Common myeloid progenitor, CD34-positive (primary cell): Measurements from ENCODE around the gene RNF32. TPM values are rescaled to one million over a fixed set of nuclear protein-coding genes. Genes with fewer than 3 reads are reported as not detected.

Experiments used
- CTCF ChIA-PET: fragments of 350-600 bp; sonication (Branson Sonifier 250); formaldehyde crosslinking; loops from one replicate; lab custom pipeline; 2021; ENCODE audit warnings: antibody characterized with exemption; lab: Charles Lee
- POLR2A ChIA-PET: fragments of 350-600 bp; sonication (Branson Sonifier 250); formaldehyde crosslinking; loops from one replicate; lab custom pipeline; 2021; ENCODE audit warnings: antibody characterized with exemption; lab: Charles Lee
- DNase-seq, 3 donors: peaks; one replicate each; pipeline versions ENCODE4 v3.0.0 to v3.0.0-alpha.2; 2013
- H3K27ac ChIP-seq, 2 experiments: 1 replicate in 1 of 2; 2 replicates in 1 of 2; pipeline ENCODE4 v1.7.0; 2013; ENCODE audit warnings: inconsistent platforms in 2 of 2, low read length in 2 of 2, mild to moderate bottlenecking in 2 of 2, low read depth in 1 of 2, moderate library complexity in 1 of 2; ENCODE audit not compliant: severe bottlenecking in 2 of 2, insufficient read depth in 1 of 2, poor library complexity in 1 of 2
- H3K27me3 ChIP-seq, 5 experiments: replicated peaks in 2 of 5; 1 replicate in 3 of 5; 2 replicates in 2 of 5; pipeline versions ENCODE4 v1.6.1 to v1.7.0; 2013; ENCODE audit warnings: low read length in 4 of 5, mild to moderate bottlenecking in 2 of 5, moderate library complexity in 2 of 5, inconsistent platforms in 1 of 5; ENCODE audit not compliant: insufficient read depth in 5 of 5, control insufficient read depth in 4 of 5
- H3K36me3 ChIP-seq, 4 experiments: 1 replicate in 2 of 4; 2 replicates in 2 of 4; pipeline versions ENCODE4 v1.6.1 to v1.7.0; 2013; ENCODE audit warnings: low read length in 3 of 4, control low read depth in 1 of 4, mild to moderate bottlenecking in 1 of 4; ENCODE audit not compliant: control insufficient read depth in 4 of 4, insufficient read depth in 4 of 4
- H3K4me1 ChIP-seq, 4 experiments: 1 replicate in 3 of 4; 2 replicates in 1 of 4; pipeline versions ENCODE4 v1.6.1 to v1.7.1; 2013; ENCODE audit warnings: low read length in 3 of 4, mild to moderate bottlenecking in 3 of 4, control low read depth in 1 of 4, inconsistent platforms in 1 of 4, moderate library complexity in 1 of 4; ENCODE audit not compliant: control insufficient read depth in 4 of 4, insufficient read depth in 4 of 4; ENCODE audit errors: control extremely low read depth in 1 of 4
- H3K4me3 ChIP-seq, 7 experiments: 1 replicate in 4 of 7; 2 replicates in 3 of 7; pipeline versions ENCODE4 v1.5.1 to v1.7.0; 2013; ENCODE audit warnings: mild to moderate bottlenecking in 7 of 7, low read length in 6 of 7, moderate library complexity in 6 of 7, inconsistent platforms in 2 of 7, low read depth in 2 of 7, control low read depth in 1 of 7; ENCODE audit not compliant: insufficient read depth in 4 of 7, control insufficient read depth in 1 of 7; ENCODE audit errors: extremely low read depth in 1 of 7
- H3K9me3 ChIP-seq, 5 experiments: 1 replicate in 4 of 5; 2 replicates in 1 of 5; pipeline versions ENCODE4 v1.6.1 to v1.7.1; 2013; ENCODE audit warnings: low read length in 4 of 5, mild to moderate bottlenecking in 2 of 5, inconsistent platforms in 1 of 5, low read depth in 1 of 5, moderate library complexity in 1 of 5; ENCODE audit not compliant: control insufficient read depth in 4 of 5, insufficient read depth in 2 of 5; ENCODE audit errors: control extremely low read depth in 1 of 5
- WGBS: methylation state at CpG from one replicate; pipeline ENCODE4 v1.1.5; 2013; ENCODE audit not compliant: insufficient coverage; 5-methylcytosine and 5-hydroxymethylcytosine counted together
- polyA plus RNA-seq: library from polyadenylated mRNA; unstranded; fragments of 120-200 nt; gene quantifications from one replicate; pipeline ENCODE4 v1.2.1, GENCODE V29; 2013

The RNF32 gene
- 2.6 TPM for polyA plus RNA-seq

GRCh38 chr7:156640257-156640948 lies at the start of gene RNF32:
Gene RNF32, plus strand, starts transcription at chr7:156640774. Its CDS starts 3,104 bp downstream, at chr7:156643878.
- DNase-seq = peak; percentile 89 to 93 (median 91)
- H3K4me3 ChIP-seq = peak within 1 kb of the TSS; percentile 42 to 87 (median 77)
- H3K36me3 ChIP-seq = no peaks in the 10 kb centered on the region
- CTCF ChIA-PET = interaction anchor here (0.9 to 1.4 kb wide), 2 partner anchors 8 to 10 kb away, joined by 3 to 4 read pairs; no protein-coding TSS in a partner anchor
- peaks cover 0 to 31% (median 4%) of the 10 kb centered on the region in 5 experiments for H3K27me3 ChIP-seq
- WGBS = 1% methylated on average over 79 of the region's 85 CpGs
- peak within 1 kb of the TSS; percentile 54 to 77 for H3K27ac ChIP-seq
- POLR2A ChIA-PET = no interaction called here
- H3K9me3 ChIP-seq = peaks cover 0 to 15% (median 9%) of the 10 kb centered on the region in 5 experiments
- peaks cover 5 to 20% (median 15%) of the 10 kb centered on the region in 4 experiments for H3K4me1 ChIP-seq

- Histone ChIP-seq H3K27ac (no peak overlapping the region), H3K4me3 (no peak overlapping the region), H3K36me3 (no peaks in the 10 kb centered on the region), H3K9me3 (peaks cover 0 to 15% (median 6%) of the 10 kb centered on the region in 5 experiments), H3K4me1 (no peaks in the 10 kb centered on the region), H3K27me3 (peaks cover 0 to 2% (median 0%) of the 10 kb centered on the region in 5 experiments)
- WGBS = 97% methylated on average over 3 of the region's 4 CpGs
- DNase-seq = no peak
- ChIA-PET POLR2A (no interaction called here), CTCF (no interaction called here)
Observed at GRCh38 chr7:156592155-156592884, 48.3 kb upstream of the RNF32 start.

- H3K9me3 ChIP-seq = peaks cover 0 to 15% (median 6%) of the 10 kb centered on the region in 5 experiments
- ChIA-PET POLR2A (interaction anchor here (0.6 kb wide), 1 partner anchor 8 kb away, joined by 3 read pairs; no protein-coding TSS in a partner anchor), CTCF (no interaction called here)
- H3K36me3 ChIP-seq = no peaks in the 10 kb centered on the region
- WGBS = no CpG with 5 or more reads among the region's 6 CpGs
- H3K27ac ChIP-seq = no peak overlapping the region
- no peaks in the 10 kb centered on the region for H3K4me1 ChIP-seq
- peaks cover 0 to 2% (median 0%) of the 10 kb centered on the region in 5 experiments for H3K27me3 ChIP-seq
- H3K4me3 ChIP-seq = no peak overlapping the region
- DNase-seq = no peak
Observed at GRCh38 chr7:156594283-156595080, 46.1 kb upstream of the RNF32 start.

GRCh38 chr7:156600496-156600895 lies 40.1 kb upstream of the RNF32 start:
- no peaks in the 10 kb centered on the region for H3K36me3 ChIP-seq
- H3K9me3 ChIP-seq = no peaks in the 10 kb centered on the region
- POLR2A ChIA-PET = no interaction called here
- no peak for DNase-seq
- no peaks in the 10 kb centered on the region for H3K4me1 ChIP-seq
- 100% methylated on average over 2 of the region's 8 CpGs for WGBS
- H3K4me3 ChIP-seq = no peak overlapping the region
- CTCF ChIA-PET = no interaction called here
- no peak overlapping the region for H3K27ac ChIP-seq
- H3K27me3 ChIP-seq = peaks cover 0 to 9% (median 2%) of the 10 kb centered on the region in 5 experiments

GRCh38 chr7:156602283-156602682 lies 38.3 kb upstream of the RNF32 start:
- DNase-seq = no peak
- peaks cover 0 to 2% (median under 1%) of the 10 kb centered on the region in 4 experiments for H3K4me1 ChIP-seq
- H3K27ac ChIP-seq = no peak overlapping the region
- ChIA-PET CTCF (interaction anchor here (2.0 kb wide), 1 partner anchor 12 kb away, joined by 6 read pairs; no protein-coding TSS in a partner anchor), POLR2A (no interaction called here)
- no peaks in the 10 kb centered on the region for H3K9me3 ChIP-seq
- H3K36me3 ChIP-seq = no peaks in the 10 kb centered on the region
- H3K27me3 ChIP-seq = peaks cover 0 to 18% (median 2%) of the 10 kb centered on the region in 5 experiments
- 100% methylated on average over 4 of the region's 4 CpGs for WGBS
- no peak overlapping the region for H3K4me3 ChIP-seq

GRCh38 chr7:156603011-156603410 lies 37.6 kb upstream of the RNF32 start:
- Histone ChIP-seq H3K4me3 (no peak overlapping the region), H3K27ac (no peak overlapping the region), H3K4me1 (peaks cover 0 to 9% (median 6%) of the 10 kb centered on the region in 4 experiments), H3K36me3 (no peaks in the 10 kb centered on the region), H3K9me3 (no peaks in the 10 kb centered on the region), H3K27me3 (peaks cover 0 to 26% (median 2%) of the 10 kb centered on the region in 5 experiments)
- 89% methylated on average over 6 of the region's 6 CpGs for WGBS
- POLR2A ChIA-PET = interaction anchor here (0.7 kb wide), 1 partner anchor 8 kb away, joined by 3 read pairs; no protein-coding TSS in a partner anchor
- CTCF ChIA-PET = interaction anchor here (2.0 kb wide), 1 partner anchor 11 kb away, joined by 6 read pairs; no protein-coding TSS in a partner anchor
- no peak for DNase-seq
